Sigmoid colon (tissue), 3 donors: ENCODE measurements around the gene OR10C1.

ENCODE experiments used
- POLR2A ChIP-seq, 2 donors: fragments of 450-650 bp; IDR thresholded peaks; one replicate each; pipeline ENCODE4 v1.6.1; 2016; ENCODE audit warnings: antibody characterized with exemption in 2 of 2, mild to moderate bottlenecking in 2 of 2, moderate library complexity in 2 of 2
- TF ChIP-seq, protein P1 (sequence below), 4 experiments: fragments of 450-650 bp in 3 of 4; fragments of 200-600 bp in 1 of 4; IDR thresholded peaks; one replicate each; pipeline ENCODE4 v1.5.1; 2016 to 2019; ENCODE audit warnings: antibody characterized with exemption in 4 of 4, mild to moderate bottlenecking in 3 of 4, moderate library complexity in 2 of 4

DNA sequence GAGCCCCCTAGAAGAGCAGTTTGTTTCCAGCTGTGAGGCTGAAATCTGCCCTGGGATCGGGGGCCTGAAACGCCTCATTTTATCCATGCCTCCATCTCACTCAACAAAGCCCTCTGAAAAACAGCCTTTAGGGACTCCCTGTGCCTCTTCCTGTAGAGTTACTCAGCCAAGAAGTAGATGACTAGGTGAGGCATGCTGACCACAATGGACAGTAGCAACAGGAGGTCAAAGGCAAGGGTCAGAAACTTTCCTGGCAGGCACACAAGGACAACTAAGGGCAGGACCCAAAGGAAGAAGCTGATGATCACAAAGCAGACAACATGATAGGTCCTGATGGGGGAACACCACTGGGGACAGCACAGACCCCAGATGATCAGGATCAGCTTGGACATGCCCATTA lies 35.9 kb downstream of the OR10C1 start:
- TF ChIP-seq, protein P1, sequence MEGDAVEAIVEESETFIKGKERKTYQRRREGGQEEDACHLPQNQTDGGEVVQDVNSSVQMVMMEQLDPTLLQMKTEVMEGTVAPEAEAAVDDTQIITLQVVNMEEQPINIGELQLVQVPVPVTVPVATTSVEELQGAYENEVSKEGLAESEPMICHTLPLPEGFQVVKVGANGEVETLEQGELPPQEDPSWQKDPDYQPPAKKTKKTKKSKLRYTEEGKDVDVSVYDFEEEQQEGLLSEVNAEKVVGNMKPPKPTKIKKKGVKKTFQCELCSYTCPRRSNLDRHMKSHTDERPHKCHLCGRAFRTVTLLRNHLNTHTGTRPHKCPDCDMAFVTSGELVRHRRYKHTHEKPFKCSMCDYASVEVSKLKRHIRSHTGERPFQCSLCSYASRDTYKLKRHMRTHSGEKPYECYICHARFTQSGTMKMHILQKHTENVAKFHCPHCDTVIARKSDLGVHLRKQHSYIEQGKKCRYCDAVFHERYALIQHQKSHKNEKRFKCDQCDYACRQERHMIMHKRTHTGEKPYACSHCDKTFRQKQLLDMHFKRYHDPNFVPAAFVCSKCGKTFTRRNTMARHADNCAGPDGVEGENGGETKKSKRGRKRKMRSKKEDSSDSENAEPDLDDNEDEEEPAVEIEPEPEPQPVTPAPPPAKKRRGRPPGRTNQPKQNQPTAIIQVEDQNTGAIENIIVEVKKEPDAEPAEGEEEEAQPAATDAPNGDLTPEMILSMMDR (IDR thresholded peaks at IDR 0.05) = no peak
- TF ChIP-seq POLR2A (IDR thresholded peaks at IDR 0.05) = no peak
